IPS-11a (cell line): Measurements from ENCODE around the gene TK1.
A peak's percentile ranks its signal among the peaks of the same experiment; 100 is the strongest.

Experiments
- H3K4me3 ChIP-seq: one replicate; pipeline ENCODE4 v1.5.1; 2013; ENCODE audit warnings: low read depth, low read length, control low read depth

Gene TK1

DNA sequence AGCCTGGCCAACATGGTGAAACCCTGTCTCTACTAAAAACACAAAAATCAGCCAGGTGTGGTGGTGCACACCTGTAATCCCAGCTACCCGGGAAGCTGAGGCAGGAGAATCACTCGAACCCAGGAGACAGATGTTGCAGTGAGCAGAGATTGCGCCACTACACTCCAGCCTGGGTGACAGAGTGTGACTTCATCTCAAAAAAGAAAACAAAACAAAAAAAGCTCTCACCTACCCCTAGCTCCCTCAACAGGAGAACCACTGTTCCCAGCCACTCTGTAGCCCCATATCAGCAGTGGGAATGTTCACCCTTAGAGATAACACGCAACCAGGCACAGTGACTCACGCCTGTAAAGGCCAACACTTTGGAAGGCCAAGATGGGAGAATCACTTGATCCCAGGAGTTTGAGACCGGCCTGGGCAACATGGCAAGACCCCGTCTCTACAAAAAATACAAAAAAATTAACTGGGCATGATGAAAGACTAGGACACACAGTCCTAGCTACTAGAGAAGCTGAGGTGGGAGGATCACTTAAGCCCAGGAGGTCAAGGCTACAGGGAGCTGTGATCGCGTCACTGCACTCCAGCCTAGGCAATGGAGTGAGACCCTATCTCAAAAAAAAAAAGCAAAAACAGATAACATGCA is 50.9 kb downstream of the TK1 start:
- H3K4me3 ChIP-seq, result no peak overlapping the region

DNA sequence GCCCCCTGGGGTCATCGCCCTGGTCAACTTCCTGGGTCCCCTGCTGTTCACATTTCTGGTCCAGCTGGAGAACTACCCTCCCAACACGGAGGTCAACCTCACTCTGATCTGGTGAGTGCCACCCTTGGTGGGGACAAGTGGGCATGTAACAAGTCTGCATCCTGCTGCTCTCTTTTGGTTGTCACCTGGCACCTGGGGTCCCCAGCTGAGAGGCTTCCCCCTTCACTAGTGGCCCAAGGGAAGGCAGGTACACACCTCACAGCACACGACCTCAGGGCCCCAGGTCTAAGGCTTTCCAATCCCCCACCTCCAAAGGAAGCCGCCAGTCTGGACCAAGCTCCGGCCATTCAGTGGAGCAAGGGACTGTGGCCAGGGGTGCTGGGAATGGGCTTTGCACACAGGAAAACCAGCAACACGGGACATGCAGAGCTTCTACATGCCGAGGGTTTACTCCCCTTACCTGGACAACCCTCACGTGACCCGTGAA is 51.9 kb downstream of the TK1 start:
- no peak overlapping the region for H3K4me3 ChIP-seq

DNA sequence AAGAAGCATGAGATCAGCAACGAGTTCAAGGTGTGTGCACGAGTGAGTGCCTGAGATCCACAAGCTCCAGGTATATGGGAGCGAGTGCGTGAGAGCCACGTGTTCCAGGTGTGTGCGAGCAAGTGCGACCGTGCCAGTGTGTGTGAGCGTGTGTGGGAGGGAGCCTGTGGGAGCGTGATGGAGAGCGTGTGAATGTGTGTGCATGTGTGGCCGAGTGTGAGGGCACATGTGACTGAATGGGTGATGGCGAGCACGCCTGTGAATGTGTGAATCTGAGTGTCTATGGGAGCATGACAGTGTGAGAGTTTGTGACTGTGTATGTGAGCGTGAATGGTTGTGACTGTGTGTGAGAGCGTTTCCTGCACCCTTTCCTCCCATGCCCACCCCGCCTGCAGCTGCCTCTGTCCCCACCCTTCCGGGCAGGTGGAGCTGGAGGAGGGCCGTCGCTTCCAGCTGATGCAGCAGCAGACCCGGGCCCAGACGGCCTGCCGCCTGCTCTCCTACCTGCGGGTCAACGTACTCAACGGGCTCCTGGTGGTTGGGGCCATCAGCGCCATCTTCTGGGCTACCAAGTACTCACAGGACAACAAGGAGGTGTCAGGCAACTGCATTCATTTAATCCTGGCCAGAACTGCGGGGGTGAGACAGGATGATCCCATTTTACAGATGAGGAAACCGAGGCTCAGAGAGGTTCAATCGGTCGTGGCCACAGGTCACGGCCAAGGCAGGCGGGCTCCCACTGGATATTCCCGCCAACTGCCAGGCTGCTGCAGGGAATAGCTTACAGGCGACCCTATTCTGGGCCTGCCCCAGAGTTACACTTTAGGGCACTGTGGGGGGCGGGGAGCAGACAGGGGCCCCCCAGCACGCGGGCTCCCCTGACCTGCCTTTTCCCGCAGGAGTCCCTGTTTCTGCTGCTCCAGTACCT is 52.6 kb downstream of the TK1 start:
- no peak overlapping the region for H3K4me3 ChIP-seq

GRCh38 chr17:78133179-78133951 is 53.5 kb downstream of the TK1 start:
- H3K4me3 ChIP-seq, result no peak overlapping the region

- no peak overlapping the region for H3K4me3 ChIP-seq
Measured at GRCh38 chr17:78132767-78133178, 54.1 kb downstream of the TK1 start.

GRCh38 chr17:78132084-78132676 is 54.7 kb downstream of the TK1 start:
- H3K4me3 ChIP-seq, result peak overlapping the region; percentile 17

DNA sequence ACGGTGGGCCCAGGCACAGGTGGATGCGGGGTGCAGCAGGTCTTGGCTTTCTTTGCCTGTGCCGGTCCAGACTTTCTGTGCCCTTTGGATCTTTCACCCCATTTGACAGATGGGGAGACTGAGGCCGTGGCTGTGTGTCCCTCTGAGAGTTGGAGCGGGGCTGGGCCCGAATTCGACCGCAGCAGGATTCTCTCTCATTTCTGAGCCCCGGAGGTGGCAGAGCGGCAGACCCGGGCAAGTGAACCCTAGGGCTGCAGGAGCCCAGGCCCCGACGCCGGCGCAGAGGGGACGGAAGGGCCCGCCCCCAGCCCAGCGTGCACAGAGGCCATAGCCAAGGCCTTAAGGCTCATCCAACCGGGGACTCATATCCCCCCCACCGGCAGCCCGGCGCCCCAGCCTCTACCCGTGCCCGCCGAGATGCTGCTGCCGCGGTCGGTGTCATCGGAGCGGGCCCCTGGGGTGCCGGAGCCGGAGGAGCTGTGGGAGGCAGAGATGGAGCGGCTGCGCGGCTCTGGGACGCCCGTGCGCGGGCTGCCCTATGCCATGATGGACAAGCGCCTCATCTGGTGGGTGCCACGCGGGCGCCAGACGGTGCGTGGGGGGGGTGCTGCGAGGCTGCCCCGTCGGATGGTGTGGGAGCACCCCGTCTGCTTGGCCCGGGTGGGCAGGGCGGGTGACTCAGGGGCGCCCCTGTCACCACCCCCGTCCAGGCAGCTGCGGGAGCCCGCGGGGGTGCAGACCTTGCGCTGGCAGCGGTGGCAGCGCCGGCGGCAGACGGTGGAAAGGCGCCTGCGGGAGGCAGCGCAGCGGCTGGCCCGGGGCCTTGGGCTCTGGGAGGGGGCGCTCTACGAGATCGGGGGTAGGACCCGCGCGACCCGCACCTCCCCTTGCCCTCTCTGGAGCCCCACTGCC is 55.4 kb downstream of the TK1 start:
- H3K4me3 ChIP-seq, result peak overlapping the region; percentile 17

GRCh38 chr17:78130437-78131101 is 56.3 kb downstream of the TK1 start, which contains the start of gene TMC8:
TMC8 (plus strand) TSS chr17:78130771; CDS start chr17:78131589, 818 bp downstream.
- H3K4me3 ChIP-seq, result no peak within 1 kb of the TSS

DNA sequence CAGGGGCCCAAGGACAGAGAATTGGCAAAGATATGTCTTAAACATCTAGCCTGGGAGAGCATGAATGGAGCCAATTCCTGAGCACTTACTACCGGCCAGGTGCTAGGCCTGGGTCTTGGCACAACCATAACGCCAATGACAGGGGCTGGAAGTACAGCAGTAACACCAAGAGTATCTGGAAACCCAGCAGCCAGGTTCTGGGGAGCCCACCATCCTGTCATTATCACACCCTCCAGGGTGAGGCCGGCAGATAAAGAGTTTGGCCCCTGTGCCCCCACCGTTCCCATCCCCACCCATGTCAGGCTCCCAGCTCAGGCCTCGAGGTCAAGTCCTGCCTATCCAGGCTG is 56.8 kb downstream of the TK1 start:
- no peak overlapping the region for H3K4me3 ChIP-seq

DNA sequence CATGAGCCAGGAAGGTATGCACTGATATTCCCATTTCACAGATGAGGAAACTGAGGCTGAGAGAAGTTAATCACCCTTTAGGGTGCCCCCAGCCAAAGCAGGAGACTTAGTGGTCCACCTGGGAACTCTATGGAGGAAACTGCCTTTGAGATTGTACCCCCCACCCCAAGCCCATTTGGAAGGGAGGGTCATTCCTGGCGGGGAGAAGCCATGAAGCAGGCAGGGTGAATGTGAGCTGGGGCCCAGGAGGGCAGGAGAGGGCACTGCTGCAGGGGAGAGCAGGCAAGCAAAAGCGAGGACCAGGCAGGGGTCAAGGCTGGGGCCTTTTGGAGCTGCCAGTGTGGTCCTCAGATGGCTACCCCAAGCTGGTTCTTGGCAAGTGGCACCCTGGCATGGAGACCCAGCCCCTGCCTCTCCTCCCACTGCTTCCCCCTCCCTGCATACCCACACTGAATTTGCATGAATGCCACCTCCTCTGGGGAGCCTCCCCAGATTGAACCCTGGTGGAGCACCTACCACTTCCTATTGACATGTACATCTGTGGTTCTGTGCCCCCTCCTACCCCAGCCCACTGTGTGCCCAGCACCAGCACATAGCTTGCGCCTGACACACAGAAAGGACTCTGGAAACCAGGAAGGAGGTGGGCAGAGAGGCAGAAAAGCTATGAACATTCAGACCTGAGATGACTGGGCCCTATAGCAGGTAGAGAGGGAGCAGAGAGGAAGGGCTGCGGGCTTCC is 57.3 kb downstream of the TK1 start:
- H3K4me3 ChIP-seq, result no peak overlapping the region

DNA sequence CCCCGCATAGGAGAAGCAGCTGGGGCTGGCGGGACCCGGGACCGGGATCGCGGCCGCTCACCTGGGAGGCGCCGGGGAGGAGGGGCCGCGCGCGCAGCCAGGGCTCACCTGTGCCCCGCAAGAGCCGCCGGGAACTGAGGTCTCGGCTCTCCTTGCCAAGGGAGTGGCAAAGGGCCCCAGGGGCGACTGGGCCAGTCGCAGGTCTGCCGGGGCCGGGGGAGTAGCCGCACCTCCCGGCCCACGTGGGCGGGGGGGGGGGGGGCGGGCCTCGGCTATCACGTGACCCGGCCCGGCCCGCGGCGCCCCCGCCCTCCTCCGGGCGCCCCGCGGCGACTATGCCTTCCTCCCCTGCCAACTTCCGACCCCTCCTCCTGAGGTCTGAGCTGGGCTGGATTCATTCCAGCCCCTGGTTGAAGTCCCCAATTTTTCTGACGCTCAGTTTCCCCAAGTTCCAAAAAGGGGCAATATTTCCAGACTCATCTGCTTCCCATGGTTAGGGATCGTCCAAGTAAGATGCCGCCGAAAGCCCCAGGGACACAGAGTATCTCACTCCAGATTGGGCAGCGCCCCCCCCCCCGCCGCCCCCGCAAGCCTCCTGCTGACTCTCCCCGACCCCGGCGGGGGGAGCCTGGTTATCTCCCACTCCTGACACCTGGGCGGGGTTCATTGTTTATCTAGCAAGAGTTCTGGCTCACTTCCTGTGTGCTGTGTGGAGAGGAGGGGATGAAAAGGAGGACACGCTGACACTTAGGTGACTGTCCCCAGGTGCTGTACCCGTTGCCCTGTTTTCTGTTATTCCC is 58.1 kb downstream of the TK1 start, which contains the start of gene TMC6:
TMC6 (minus strand) TSS at position 205 of the 800 bp plus-strand sequence. CDS start 1,923 bp downstream, outside the sequence.
- peak within 1 kb of the TSS; percentile 54 for H3K4me3 ChIP-seq

GRCh38 chr17:78127888-78128550 is 58.8 kb downstream of the TK1 start:
- peak overlapping the region; percentile 54 for H3K4me3 ChIP-seq

- peak overlapping the region; percentile 54 for H3K4me3 ChIP-seq
Measured at GRCh38 chr17:78127239-78127887, 59.5 kb downstream of the TK1 start.

DNA sequence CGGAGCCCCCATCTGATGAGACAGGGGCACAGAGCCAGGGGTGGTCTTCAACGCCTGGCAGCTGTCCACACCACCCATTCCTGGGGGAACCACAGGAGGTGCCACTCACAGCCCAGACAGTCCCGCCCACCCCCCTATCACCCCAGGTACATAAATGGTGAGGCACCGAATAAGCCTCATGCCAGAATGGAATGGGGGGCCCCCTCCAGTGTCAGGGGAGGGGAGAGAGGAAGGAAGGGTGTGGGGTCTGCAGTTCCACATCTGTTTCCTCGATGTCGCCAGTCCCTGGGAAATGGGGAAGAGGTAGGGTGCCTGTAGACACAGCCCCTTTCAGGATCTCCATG is 60.0 kb downstream of the TK1 start:
- H3K4me3 ChIP-seq, result no peak overlapping the region

GRCh38 chr17:78125976-78126894 is 60.6 kb downstream of the TK1 start:
- no peak overlapping the region for H3K4me3 ChIP-seq
